ENCODE results near the gene C1orf21.

DNA sequence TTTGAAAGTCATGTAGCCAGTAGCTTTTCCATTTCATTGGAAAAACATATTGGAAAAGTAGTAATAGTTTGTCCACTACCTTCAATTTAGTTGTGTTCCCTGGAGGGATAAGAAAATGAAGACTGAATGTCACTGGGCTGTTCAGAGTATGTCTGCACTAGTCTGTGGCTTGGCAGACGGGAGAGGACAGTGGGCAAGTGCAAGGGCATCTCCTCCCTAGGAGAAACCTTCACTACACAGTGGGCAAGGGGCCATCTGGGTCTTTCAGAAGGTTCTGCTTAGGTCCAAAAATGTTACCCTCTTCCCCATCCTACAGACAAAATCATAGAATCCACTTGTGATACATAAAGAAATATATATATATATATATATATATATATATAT, 118.1 kb downstream of the C1orf21 start:
- TF ChIP-seq POLR2A (IDR thresholded peaks at IDR 0.05; ENCODE audit: low read length) (no peak), GATA1 (IDR thresholded peaks at IDR 0.05; ENCODE audit: low read depth, low read length) (no peak)
